BE2C (cell line): ENCODE measurements around the gene EGFL8.

Source experiments
- DNase-seq: peaks from one replicate; pipeline ENCODE4 v3.0.0-alpha.2; 2020
- H3K27me3 ChIP-seq: fragments of 250-450 bp; sonication (Bioruptor Pico); 2 replicates; pipeline ENCODE4 v1.5.1; 2020; ENCODE audit warnings: mild to moderate bottlenecking
- H3K36me3 ChIP-seq: fragments of 250-450 bp; sonication (Bioruptor Pico); 2 replicates; pipeline ENCODE4 v1.5.1; 2020; ENCODE audit warnings: mild to moderate bottlenecking
- H3K4me1 ChIP-seq: fragments of 250-450 bp; sonication (Bioruptor Pico); 2 replicates; pipeline ENCODE4 v1.5.1; 2020
- H3K4me3 ChIP-seq: 2 replicates; pipeline ENCODE4 v1.5.1; 2011; ENCODE audit warnings: low read depth, low read length
- H3K9me3 ChIP-seq: fragments of 250-450 bp; sonication (Bioruptor Pico); 2 replicates; pipeline ENCODE4 v1.5.1; 2020
- CTCF ChIP-seq: IDR thresholded peaks from 2 replicates; pipeline ENCODE4 v1.5.1; 2012; ENCODE audit warnings: mild to moderate bottlenecking, low read depth, low read length

EGFL8 gene

DNA sequence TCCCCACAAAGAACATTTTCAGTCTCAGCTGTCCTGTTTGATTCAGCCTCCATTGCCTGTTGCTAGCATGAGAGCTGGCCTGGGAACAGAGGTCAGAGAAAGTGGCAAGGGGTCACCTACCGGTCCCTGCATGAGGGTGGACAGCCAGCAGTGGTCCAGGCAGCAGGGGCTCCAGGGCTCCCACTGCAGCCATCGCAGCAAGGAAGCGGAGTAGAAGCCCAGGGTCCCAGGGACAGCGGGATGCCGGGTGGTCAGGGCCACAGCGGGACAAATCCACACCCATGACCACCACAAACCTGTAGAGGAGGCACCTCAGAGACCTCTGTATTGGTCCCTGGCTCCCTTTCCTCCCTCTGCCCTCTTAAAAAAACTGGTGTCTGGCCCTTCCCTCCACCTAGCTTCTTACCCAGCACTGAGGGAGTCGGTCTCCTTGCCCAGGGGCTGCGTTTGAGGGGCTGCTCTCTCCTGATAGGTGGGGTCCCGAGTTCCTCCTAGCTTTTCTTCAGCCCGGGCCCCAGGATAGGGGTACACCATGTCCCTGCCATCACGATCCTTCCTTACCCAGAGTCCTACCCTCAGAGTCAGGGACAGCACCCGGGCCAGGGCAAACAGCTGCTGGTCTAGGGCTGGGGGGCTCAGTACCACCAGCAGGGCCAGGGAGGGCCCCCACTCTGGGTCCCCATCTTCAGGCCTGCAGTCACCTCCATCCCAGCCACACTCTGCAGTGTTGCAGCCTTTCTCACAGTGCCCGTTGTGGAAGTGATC, 36.5 kb downstream of the EGFL8 start:
- TF ChIP-seq CTCF, result no peak
- no peaks in the 10 kb centered on the region for H3K4me1 ChIP-seq
- no peaks in the 10 kb centered on the region for H3K36me3 ChIP-seq
- no peak for DNase-seq
- H3K9me3 ChIP-seq, result no peaks in the 10 kb centered on the region
- H3K4me3 ChIP-seq, result no peak overlapping the region
- peaks cover 5% of the 10 kb centered on the region; the same call in 1 of the 2 replicates for H3K27me3 ChIP-seq

- TF ChIP-seq CTCF, result no peak
Measured at GRCh38 chr6:32202186-32202585, 37.8 kb downstream of the EGFL8 start.

DNA sequence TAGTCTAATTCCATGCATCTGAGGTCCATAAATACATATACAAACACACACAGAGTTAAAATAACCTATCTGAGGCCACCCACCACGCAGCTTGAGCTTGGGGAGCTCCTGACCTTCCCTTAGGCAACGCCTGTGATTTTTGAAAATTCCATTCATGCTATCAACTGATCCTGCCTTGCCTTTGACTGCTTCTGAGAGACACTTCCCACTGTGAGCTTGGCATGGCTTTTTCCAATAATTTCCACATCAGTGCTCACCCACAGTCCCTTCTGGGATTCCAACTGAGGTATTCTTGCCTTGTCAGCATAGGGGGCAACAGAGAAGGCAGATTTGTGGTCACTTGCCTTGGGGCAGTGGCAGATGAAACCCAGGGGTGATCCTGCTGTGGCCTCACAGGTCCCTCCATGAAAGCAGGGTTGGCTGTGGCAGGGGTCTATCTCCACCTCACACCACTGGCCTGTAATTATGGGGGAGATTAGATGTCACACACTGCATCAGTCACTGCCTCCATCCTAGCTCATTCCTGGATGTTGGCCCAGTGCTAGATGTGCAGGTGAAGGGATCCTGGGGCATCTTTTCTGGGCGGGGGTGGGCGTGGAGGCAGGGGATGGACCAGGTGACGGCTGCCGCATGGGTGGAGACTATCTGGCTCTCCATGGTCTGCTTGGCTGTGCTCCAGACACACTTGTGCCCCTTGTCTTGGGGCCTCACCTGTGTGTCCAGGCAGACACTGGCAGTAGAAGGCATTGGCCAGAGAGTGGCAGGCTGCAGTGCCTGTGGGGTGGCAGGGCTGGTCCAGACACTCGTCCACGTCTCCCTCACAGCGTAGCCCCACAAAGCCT, 39.3 kb downstream of the EGFL8 start:
- no peak for TF ChIP-seq CTCF
- Histone ChIP-seq H3K4me1 (no peaks in the 10 kb centered on the region), H3K4me3 (no peak overlapping the region), H3K27me3 (peaks cover 5% of the 10 kb centered on the region; the same call in 1 of the 2 replicates), H3K36me3 (no peaks in the 10 kb centered on the region), H3K9me3 (no peaks in the 10 kb centered on the region)
- DNase-seq, result no peak

More at GRCh38 chr6:32202186-32202585, 37.8 kb downstream of the EGFL8 start:
- no peaks in the 10 kb centered on the region for H3K4me1 ChIP-seq
- H3K27me3 ChIP-seq, result peaks cover 5% of the 10 kb centered on the region; the same call in 1 of the 2 replicates
- DNase-seq, result no peak
- no peak overlapping the region for H3K4me3 ChIP-seq
- no peaks in the 10 kb centered on the region for H3K36me3 ChIP-seq
- no peaks in the 10 kb centered on the region for H3K9me3 ChIP-seq

- Histone ChIP-seq H3K4me1 (no peaks in the 10 kb centered on the region), H3K9me3 (no peaks in the 10 kb centered on the region), H3K4me3 (no peak overlapping the region), H3K27me3 (peaks cover 5% of the 10 kb centered on the region; the same call in 1 of the 2 replicates), H3K36me3 (no peaks in the 10 kb centered on the region)
- no peak for DNase-seq
- TF ChIP-seq CTCF, result no peak
Measured at GRCh38 chr6:32204268-32204715, 39.9 kb downstream of the EGFL8 start.

GRCh38 chr6:32208996-32209395, 44.6 kb downstream of the EGFL8 start:
- DNase-seq, result no peak
- TF ChIP-seq CTCF, result no peak
- Histone ChIP-seq H3K27me3 (peaks cover 5% of the 10 kb centered on the region; the same call in 1 of the 2 replicates), H3K36me3 (no peaks in the 10 kb centered on the region), H3K9me3 (no peaks in the 10 kb centered on the region), H3K4me3 (no peak overlapping the region), H3K4me1 (no peaks in the 10 kb centered on the region)
